C4-2B (cell line): ENCODE data around the gene CARMIL1.

Experiments used
- ZFX ChIP-seq: fragments of 450-650 bp; IDR thresholded peaks from 2 replicates; pipeline ENCODE4 v1.6.1; 2017
- TF ChIP-seq, protein P1 (sequence below): fragments of 450-650 bp; conservative IDR thresholded peaks from 2 replicates; pipeline ENCODE4 v1.5.1; 2017; ENCODE audit warnings: mild to moderate bottlenecking

DNA sequence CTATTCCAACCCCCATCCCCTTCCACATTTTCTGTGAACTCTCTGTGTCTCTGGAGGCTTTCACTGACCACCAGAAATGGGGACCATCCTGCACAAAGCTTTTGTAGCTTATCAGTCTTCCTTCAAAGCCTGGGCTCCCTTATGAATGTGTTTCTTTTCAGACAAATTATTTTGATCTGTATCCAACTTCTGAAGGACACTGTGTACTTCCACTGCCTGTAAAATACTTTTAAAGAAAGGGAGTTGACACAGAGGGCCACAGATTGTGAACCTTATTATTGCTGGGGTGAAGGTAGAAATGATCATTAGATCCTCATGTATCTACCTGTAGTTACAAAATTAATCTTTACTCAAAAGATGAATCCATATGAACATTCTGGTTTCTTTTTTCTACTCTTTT lies 135.6 kb downstream of the CARMIL1 start:
- TF ChIP-seq, protein P1, sequence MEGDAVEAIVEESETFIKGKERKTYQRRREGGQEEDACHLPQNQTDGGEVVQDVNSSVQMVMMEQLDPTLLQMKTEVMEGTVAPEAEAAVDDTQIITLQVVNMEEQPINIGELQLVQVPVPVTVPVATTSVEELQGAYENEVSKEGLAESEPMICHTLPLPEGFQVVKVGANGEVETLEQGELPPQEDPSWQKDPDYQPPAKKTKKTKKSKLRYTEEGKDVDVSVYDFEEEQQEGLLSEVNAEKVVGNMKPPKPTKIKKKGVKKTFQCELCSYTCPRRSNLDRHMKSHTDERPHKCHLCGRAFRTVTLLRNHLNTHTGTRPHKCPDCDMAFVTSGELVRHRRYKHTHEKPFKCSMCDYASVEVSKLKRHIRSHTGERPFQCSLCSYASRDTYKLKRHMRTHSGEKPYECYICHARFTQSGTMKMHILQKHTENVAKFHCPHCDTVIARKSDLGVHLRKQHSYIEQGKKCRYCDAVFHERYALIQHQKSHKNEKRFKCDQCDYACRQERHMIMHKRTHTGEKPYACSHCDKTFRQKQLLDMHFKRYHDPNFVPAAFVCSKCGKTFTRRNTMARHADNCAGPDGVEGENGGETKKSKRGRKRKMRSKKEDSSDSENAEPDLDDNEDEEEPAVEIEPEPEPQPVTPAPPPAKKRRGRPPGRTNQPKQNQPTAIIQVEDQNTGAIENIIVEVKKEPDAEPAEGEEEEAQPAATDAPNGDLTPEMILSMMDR, result no peak
- TF ChIP-seq ZFX, result no peak
